GM18870 (cell line): ENCODE data around the gene FOXA2.

Experiments used
- ATAC-seq: cut with Tn5 transposase; IDR thresholded peaks from one replicate; pipeline ENCODE4 v1.9.1; 2021; ENCODE audit warnings: moderate library complexity; ENCODE audit not compliant: unreplicated experiment

FOXA2 gene

DNA sequence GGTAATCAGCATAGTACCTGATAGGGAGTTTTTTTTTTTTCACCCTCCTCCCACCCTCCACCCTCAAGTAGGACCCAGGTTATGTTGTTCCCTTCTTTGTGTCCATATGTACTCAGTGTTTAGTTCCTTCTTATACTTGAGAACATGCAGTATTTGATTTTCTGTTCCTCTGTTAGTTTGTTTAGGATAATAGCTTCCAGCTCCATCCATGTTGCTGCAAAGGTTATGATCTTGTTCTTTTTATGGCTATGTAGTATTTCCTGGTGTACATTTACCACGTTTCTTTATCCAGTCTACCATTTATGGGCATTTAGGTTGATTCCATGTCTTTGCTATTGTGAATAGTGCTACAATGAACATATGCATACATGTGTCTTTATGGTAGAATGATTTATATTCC is 41.9 kb downstream of the FOXA2 start:
- no peak for ATAC-seq

DNA sequence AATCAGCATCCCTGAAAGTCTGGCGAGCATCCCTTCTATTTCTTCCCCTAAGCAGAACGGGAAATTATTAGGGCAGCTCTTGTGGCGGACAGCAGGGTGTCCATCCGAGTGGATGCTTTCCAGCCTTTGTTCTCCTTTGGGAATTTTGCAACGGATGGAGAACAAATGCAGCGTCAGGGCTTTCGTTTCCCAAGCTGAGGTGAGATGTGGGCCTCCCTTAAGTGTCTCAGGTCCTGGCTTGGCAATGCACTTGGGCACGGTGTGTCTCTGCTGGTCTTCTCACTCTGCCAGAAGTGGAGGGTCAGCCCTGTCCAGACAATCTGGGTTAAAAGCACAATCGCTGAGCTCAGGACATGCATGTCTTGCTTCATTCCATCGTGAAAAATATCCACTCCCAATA is 43.5 kb downstream of the FOXA2 start:
- no peak for ATAC-seq

DNA sequence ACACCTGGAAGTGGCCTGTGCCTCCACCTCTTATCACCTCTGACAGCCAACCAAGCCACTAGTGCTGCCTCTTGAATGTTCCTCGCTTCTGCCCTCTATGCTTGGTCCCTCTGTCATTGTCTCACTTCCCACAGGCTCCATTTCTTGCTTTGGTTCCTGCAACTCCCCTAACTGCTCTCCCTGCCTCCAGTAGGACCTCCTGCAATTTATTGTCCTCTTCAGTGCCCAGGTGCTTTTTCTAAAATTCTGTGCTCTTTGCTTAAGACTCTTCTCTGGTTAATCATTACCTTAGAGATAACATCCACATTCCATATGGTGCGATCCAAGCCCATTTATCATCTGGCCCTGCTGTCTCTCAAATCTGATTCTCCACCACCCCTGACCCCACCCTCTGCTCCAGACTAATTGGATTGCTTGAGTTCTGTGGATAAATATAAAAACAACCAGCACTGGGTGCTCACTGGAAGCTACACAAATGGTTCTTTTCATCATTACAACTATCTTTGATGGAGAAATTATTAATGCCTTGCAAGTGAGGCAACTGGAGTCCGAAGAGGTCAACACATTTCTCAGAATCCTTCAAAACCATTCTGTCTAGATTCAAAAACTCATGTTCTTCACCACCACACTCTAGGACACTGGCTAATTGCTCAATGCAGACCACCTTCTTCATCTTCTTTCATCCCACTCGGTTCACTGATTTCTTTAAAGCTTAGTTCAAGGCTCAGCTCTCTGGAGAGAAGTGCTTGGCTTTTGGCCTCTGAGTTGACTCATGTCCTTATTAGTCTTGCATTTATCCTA is 47.2 kb downstream of the FOXA2 start:
- no peak for ATAC-seq

DNA sequence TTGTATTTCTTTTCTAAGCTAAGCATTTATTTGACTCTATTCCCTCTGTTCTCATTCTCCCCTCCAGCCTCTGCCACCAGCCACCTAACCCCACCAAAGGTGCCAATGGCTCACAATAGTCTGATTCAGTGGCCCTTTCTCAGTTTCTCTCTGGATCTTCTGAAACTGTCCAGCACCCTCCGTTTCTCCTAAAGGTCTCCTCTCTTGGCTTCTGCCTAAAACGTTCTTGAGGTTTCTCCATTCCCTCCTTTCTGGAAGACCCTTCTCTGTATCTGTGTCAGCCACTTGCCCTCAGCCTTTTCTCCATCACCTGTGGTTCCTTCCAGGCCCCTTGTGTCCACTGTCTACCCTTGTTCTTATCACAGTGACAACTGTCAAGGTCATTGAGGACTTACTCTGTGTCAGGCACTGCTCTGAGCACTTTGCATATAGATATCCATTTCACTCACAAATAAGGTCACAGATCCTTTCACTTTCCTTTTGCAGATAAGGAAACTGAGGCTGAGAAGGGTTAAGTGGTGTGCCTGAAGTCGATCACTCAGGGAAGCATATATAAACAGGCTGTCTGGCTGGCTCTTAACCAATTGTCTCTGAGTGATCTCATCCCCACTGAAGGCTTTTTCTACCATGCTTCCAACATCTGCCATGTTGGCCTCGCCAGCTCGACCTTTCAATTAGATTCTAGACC is 48.1 kb downstream of the FOXA2 start:
- no peak for ATAC-seq

DNA sequence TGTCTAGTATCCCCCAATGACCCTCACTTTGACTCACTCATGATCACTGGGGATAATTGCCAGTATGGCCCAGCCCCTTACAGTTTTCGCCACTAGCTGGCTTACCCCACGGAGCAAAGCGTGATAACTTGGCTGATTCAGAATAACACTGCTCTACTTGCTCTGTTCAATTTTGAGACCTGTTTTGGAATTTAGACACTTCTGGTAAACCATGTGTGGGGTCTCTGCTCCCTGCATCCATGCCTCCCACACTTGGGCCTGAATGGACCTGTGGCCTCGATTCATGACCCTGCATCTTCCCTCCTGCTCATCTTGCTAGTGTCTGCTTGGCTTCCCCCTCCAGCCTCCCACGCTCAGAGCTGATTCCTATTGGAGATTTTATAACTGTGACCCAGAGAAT is 48.9 kb downstream of the FOXA2 start:
- ATAC-seq, result no peak

DNA sequence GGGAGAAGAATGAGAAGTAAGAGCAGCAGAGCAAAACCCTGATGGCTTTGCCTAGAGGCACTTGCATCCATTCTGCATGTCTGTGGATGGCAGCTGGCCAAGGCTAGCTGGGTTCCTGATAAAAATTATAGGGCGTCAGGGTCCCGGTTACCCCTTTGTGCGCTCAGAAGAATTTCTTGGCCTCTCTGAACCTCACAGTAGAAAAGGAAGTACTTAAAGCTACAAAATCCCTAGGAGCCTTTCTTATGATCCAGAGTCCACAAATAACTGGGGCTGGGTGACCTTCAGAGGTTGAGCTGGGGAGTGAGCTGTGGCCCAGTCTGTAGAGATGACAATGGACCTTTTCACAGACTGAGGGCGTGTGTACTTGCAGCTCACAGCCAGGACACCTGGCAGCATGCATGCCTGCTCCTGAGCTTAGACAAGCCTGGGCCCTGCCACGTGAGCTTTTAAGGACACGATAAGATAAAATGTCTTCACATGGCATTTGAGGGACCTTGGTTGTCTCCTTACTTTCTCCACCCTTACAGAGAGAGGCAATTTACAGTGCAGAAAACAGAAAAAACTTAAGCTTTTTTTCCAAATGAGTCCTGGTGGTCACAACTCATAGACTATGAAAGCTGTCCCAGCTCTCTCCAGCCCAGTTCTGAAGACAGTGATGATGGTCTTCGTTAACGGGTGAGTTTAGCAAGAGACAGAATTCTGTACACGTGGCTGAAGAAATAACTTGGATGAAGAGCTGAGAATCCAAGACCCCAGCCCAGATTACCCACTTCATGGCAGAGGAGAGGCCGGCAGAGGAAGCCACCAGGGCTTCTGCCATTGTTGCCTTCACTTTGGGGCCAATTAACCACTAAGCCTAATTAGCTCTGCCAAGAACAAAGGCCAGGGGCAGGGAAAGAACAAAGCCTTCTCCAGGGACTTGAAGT is 50.3 kb downstream of the FOXA2 start:
- ATAC-seq, result no peak

DNA sequence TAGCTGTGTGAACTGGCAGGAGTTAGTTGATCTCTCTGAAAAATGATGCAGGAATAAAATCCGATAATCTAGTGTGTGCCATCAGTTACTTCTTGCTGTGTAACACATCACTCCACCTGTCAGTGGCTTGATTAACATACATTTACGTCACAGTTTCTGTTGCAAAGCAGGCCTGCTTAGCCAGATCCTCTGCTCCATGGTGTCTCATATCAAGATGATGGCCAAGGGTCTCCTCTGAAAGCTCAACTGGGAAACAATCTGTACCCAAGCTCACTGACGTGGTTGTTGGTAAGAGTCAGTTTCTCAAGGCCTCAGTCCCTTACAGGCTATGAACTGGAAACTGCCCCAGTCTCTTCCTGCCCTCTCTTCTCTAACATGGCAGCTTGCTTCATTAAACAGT is 51.8 kb downstream of the FOXA2 start:
- no peak for ATAC-seq

DNA sequence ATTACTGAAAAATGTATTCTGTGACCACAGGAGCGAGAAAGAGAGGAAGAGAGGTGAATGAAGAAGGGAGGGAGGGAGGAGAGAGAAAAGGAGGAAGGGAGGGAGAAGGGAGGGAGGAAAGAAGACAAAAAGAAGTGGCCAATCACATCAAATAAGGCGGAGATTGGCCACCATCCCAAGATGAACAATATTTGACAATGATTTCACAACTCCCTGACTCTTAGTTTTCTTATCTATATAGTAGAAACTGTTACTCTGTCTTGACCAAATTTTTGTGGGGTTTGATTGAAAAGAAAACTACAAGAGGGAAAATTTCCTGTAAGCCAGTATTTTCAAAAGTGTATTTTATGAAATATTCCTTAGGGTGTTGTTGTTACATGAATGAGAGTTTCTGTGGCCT is 52.6 kb downstream of the FOXA2 start:
- no peak for ATAC-seq

DNA sequence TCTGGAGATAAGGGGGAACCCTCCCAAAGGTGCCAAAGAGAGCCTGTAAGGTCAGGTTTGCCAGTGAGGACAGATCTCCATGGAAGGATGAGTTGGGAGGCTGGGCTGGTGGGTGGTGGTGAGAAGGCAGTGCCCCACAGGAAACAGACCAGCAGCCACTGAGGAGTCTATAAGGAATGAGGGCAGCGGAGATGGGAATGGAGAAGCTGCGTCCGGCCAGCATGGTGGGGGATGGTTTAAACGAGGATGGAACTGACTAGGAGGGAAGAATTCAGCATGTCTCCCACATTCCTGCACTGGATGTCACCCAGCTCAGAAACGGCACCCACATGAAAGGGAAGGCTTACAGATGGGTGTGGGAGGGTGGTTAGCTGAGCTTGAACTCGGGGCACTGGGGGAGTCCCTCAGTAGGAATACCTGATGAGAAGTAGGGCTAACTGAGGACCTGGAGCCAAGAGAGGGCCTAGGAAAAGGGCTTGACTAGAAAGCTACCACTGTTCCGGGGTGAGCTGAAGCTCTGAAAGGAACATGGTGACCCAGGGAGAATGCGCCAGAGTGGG is 53.2 kb downstream of the FOXA2 start:
- no peak for ATAC-seq
